NCI-H82 (cell line): ENCODE measurements around the gene KIAA0753.
A peak's percentile ranks its signal among the peaks of the same experiment; 100 is the strongest.

ENCODE experiments used
- DNase-seq: peaks from one replicate; lab custom pipeline; 2025; lab: John Stamatoyannopoulos, UW

The KIAA0753 gene

DNA sequence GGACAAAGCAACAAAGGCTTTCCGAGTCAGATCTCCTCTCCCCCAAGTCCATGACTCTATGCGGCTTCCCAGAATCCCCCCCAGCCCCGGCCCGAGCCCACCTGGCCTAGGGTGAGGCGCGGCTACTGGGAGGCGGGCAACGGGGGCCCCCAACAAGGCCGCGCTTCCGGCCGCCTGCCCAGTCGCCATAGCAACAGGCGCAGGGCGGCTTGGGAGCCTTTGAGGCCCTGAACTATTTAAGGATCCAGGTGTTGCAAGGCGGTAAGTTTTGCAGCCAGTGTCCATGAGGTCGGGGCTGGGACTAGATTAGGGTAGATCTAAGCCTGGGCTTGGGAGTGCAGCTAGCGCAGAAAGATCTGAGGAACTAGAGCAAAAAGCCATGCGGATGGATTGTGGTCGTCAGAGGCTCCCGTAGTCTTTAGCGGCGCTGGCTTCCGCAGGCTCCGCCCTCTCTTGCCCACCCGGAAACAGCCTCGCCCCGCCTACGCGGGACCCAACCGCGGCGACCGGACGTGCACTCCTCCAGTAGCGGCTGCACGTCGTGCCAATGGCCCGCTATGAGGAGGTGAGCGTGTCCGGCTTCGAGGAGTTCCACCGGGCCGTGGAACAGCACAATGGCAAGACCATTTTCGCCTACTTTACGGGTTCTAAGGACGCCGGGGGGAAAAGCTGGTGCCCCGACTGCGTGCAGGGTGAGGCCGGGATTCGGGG, at the start of gene KIAA0753, which contains the start of gene TXNDC17:
Gene KIAA0753 (minus strand): TSS at position 176 of the 711 bp plus-strand sequence. CDS start 5,608 bp downstream, outside the sequence.
Gene TXNDC17 (plus strand): TSS at position 525 of the 711 bp plus-strand sequence. CDS start 23 bp downstream, at position 548.
- DNase-seq: peak; percentile 96

DNA sequence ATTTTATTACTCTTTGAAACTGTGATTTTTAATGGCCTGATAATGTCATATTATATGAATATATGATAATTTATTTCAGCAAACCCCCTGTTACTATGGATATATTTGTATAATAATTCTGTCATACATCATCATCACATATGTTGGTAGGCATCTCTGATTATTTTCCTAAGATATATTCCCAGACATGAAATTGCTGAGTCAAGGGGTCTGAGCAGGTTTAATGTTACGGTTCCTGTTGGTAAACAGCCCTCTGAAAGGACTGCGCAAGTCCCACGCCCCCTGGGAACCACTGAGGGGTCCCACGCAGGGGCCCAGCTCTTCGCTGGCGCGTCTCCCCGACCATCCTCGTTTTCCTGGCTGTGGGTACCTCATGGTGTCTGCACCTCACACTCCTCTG, 48.4 kb upstream of the KIAA0753 start:
- no peak for DNase-seq

DNA sequence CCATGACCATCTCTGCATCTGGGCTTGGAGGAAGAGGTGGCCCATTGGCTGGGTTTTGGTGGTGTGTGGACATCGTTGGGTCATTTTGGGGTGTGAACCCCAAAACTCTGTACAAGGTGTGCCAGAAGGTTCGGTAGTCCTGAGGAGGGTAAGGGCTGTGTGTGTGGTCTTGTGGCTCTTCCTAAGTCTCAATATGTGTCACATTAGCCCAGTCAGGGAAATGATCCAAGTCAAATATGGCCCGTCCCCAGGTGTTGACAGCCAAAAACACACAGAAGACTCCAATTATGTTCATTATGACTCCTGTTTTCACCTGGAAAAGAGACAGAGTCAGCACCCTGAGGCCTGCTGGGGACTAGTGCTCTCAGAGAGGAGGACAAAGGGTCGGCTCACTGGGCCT, 45.5 kb upstream of the KIAA0753 start:
- no peak for DNase-seq

DNA sequence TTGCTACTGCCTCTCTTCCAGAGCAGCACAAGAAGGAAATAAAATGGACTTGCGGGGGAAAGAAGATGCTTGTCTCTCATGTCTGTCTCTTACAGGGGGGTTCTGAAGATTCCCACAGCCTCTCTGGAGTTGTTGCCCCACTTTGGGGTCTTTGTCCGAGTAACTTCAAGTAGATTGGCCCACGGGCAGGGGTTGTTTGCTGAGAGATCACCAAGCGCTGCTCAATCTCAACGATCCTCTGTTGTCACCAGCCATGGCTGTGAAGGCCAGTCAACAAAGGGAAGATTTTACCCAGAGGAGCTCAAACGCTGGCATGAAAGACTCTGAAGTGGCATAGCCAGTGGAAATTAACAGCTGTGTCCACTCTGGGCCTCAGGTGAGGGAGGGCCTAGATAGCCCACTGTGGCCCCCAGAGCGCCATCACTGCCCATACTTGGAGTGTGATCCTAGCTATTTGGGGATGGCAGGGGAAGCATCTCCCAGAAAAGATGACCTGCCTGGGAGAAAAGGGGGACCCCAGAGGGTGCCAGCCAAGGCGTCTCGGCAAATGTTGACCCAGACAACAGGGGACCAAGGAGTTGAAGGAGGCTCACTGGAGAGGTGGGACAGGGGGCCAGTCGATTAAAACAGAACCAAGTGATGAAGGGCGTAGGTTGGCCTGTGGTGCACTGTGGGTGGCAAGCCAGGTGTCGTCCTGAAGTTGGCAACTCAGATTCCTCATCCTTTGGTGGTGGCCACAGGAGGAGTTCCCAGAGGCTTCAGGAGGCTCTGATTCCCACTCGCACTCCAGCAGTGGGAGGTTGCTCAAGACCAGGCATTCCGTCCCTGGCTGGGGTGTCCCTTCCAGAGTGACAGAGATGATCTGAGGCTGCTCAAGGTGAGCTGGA, 44.6 kb upstream of the KIAA0753 start:
- no peak for DNase-seq

DNA sequence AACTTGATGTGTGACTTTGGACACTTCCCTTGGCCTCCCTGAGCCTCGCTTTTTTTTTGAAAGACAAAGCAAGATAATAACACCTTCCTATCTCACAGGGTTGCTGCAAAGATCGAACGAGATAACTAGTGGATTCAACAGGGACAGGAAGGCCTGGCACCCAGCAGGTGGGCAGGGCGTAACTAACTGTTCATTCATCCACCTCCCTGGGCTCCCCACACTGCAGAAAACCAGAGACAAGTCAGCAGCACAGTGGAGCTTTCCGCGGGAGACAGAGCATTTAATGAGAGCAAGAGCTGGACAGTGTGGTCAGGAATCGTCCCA, 43.9 kb upstream of the KIAA0753 start:
- no peak for DNase-seq

DNA sequence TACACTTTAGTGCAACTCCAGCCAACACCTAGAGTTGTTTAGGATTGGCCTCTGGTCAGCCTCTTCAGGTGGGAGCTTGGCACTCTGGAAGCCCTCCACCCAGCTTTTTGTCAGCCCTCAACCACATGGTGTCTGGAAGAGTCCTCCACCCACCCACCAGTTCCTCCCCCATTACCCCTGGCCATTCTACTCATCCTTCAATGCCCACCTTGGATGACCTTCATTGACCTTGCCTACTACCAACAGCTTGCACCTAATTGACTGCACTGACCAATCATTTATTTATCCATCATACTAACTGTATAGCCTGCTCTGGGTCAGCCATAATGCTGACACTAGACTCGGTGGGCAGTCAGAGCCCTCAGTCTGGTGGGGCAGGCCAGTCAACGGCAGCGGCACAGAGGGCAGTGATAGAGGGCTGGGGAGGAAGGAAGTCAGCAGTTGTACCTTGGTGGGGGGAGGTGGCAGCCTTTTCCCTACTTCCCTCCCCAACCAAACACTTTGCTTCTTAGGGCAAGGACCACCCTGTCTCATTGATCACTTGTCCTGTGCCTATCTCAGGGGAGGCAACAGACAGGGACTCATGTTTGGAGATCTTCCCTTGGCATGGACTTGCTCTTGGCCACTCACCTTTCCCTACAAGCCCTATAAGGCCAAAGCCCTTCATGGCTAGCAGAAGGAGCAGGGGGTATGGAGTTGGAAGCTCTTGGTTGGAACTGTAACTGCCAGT, 43.4 kb upstream of the KIAA0753 start:
- DNase-seq: no peak

DNA sequence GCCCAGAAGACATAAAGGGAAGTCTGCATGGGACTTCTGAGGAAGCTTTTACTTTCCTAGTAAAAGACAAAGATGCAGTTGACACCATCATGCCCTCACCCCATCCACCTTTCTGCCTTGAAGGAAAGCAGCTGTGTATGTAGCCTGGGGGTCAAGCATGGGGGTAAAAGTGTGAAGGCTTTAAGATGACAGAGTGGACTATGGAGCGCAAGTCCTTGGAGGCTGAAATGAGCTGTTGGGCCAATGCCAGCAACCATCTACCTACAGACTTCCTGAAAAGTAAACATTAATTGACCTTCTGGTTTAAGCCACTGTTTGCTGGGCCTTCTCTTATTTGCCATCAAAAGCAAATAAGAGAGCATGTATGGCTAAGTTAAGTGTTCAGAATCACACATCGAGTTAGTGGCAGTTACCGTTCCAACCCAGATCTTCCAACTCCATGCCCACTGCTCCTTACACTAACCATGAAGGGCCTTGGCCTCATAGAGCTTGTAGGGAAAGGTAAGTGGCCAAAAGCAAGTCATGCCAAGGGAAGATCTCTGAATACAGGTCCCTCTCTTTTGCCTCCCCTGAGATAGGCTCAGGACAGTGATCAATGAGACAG, 42.7 kb upstream of the KIAA0753 start:
- DNase-seq: no peak

DNA sequence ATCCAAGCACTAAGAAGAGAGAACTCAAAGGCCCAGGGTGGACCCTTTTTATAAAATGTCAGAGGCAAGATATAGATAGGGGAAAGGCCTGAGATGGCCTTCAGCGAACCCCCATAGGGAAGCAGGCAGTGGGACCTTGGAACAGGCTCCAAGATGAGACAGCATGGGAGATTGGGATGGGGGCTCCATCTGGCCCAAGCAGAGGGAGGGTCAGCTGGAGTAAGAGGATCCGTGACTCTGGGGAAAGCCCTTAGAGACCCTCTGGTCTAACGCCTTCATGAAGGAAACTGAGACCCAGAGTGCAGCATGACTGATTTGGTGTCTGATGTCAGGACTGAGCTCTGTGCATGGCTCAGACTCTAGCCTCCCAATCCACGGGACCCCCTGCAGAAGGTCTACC, 41.8 kb upstream of the KIAA0753 start:
- DNase-seq: no peak

DNA sequence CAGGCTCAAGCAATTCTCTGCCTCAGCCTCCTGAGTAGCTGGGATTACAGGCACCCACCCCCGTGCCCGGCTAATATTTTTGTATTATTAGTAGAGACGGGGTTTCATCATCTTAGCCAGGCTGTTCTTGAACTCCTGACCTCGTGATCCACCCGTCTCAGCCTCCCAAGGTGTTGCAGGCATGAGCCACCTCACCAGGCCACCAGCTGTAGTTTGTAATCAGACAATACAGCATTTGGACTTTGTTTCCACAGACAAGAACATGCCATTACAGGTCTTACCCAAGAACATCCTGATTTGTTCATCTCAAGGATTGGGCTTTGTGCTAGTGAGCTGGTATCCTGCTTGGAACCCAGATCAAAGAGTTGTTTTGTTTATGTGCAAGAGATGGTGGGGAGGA, 41.2 kb upstream of the KIAA0753 start:
- DNase-seq: no peak

DNA sequence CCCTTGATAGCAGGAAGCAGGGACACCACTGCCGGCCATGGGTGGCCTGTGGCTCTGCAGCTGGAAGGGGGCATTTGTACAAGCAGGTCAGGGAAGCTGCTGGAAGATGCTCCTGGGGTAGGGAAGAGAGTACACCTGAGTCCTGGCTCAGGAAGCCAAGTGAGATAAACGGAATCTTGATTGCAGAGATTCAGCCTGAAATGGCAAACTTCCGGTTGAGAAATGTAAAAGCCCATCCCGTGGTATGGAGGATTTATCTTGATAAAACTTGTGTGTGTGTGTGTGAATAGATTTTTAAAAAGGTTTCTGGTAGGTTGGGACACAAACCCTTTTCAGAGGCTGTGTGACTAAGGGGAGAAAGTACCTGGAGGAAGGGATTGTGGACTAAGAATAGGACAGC, 40.7 kb upstream of the KIAA0753 start:
- no peak for DNase-seq

DNA sequence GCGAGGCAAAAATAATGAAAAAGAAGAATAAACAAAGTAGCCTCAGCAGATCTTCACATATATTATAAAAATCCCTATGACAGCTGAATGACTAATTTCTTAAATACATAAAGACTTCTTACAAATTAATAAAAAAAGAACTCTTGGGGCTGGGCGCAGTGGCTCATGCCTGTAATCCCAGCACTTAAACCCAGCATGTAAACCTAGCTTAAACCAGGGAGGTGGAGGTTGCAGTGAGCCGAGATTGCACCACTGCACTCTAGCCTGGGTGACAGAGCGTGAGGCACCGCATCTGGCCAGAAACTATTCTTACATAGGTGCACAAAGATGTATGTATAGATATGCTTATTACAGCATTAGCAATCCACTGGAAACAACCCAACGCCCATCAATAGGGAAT, 38.7 kb upstream of the KIAA0753 start:
- DNase-seq: no peak

DNA sequence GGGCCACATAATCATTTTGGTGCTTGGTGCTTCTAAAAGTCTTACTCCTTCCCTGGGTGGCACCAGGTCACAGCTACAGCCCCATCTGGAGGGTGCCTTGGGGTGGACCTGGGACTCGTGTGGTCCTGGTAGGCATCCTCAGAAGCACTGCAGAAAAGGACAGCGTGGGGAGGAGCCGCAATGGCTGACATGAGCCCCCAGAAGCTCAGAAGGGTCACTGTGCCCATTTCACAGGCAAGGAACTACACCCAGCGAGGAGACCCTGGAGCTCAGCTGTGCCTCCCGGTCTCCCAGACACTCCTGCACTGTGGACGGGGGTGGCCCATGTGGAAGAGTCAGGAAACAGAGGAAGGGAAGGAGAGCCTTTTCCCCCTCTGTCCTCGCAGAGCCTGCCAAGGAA, 37.4 kb upstream of the KIAA0753 start:
- no peak for DNase-seq

DNA sequence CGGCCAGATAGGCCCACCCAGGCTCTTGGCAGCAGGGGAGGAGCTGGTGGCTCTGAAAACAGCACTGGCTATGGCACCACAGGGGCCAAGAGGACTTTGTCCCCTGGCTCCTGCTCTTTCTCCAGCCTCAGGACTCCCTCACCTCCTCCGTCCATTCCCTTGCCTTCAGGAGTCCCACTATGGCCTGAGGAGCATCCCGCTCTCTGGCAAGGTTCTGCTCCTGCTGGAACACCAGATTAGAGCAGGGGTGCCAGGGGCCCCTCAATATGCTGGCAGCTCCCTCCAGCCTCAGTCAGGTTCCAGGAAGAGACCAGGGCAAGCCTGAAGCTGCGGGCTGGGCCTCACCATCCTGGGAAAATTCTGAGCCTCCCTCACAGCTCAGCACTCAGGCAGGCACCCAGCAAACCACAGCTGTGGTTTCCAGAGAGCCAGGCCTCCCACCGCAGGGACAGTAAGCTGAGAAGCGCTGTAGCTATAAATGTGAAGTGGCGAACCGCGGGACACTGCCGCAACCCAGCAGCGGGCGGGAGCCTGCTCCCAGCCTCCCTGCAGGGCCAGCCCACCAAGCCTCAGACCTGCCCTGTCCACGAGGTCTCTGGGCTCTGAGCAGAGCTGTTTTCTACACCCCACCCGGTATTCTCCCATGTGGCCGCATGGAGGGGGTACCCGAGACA, 36.8 kb upstream of the KIAA0753 start:
- DNase-seq: no peak

DNA sequence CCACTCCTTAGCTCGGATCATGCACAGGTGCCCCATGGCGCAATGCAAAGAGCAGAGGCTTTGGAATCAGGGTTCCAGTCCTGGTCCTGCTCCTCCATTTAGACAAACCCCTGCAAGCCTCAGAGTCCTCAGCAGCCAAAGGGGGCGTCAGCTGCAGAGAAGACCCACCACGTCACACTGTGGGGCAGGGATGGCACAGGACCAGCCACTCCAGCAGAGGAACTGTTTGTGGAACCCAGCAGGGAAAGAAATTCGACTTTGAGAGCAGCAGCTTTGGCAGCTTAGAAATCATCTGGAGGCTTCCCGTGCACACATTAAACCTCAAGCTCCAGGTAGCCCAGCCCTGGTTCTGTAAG, 36.3 kb upstream of the KIAA0753 start:
- DNase-seq: no peak

DNA sequence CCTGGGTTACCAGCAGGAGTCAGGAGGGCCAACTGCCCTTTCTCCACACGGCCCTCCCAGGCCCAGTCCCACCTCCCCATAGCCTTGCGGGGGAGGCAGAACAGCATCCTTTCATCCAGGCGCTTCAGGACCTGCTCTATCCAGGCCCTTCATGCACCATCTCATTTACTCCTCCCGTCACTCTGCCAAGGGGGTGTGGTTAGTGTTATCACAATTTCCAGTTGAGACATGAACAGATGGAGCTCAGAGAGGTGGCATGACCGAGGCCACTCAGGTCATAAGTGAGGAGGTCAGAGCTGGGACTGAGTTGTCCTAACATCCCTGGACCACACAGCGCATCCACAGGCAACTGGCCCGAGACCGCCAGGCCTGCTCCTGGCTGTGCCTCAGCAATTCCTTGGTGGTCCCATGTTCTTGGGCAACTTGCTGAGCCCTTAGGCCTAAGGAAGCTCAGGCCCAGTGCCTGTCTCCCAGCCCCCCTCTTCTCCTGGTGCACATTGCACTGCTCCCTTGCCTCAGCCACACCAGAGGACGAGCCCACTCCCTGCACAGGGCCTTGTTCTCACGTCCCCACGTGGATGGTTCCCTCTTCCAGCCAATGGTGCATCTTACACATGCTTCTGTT, 34.8 kb upstream of the KIAA0753 start:
- no peak for DNase-seq

DNA sequence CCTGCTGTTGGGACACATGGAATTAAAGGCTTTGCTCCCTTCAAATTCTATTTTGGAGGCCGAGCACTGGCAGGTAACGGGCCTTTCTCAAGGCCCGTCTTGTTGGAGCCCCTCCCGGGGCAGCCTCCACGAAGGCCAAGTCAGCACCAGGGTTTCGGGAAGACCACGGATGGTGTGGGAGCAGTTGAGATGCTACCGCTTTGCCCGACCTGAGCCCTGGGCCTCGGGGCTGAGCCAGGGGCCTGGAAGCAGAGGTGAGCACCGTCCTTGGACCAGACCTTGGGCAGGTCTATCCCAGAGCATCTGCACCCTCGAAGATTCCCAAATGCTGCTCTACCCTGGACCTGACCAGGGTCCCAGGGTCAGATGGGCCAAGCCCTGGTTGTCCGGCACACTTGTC, 34.1 kb upstream of the KIAA0753 start:
- no peak for DNase-seq

DNA sequence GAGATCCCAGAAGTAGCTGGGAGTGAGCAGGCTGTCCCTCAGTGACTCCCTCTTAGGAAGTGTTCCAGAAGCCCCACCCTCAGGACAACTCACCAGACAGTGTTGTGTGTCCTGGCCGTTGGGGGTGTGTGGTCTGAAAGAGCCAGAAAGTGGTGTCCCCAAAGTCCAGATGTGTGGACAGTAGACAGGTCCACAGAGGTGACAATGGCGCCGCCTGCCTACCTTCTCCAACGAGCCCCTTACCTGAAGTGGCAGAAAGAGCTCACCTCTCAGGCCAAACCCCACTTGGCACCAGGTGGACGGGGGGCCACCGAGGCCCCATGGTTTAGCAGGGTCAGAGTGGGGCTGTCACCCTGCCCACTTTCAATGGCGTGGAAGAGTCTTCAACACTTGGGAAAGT, 30.9 kb upstream of the KIAA0753 start:
- no peak for DNase-seq

DNA sequence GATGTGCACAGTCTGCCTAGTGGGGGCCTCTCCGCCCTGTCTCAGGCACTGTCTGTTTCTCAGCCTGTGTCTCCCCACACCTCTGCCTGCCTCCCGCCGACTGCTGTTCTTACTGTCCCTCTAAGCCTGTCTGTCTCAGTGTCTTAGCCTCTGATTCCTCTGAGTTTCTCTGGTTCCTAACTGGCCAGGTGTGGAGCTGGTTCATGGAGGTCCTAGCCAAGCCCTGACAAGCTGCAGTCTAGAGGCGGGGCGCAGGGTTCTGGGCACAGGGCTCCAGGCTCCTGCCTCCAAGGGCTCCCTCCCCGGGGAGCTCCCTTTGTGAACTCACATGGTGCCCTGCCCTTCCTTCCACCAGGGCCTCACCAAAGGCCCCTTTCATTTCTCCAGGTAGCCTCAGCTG, 30.5 kb upstream of the KIAA0753 start:
- no peak for DNase-seq

DNA sequence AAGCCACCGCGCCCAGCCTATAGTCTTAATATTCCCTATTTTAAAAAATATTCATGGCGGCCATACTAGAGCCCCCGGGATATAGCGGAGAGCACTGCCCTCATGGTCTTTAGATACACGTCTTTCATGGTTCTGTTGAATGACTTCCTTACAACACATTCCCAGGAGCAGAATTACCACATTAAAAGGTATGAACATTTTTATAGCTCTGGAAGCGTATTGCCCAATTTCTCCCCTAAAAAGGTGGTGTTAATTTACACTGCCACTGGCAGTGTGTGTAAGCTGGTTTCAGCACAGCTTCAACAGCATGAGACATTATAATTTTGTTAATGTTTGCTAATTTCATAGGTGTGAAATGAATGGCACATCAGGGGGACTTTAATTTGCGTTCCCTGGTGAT, 30.1 kb upstream of the KIAA0753 start:
- DNase-seq: no peak

DNA sequence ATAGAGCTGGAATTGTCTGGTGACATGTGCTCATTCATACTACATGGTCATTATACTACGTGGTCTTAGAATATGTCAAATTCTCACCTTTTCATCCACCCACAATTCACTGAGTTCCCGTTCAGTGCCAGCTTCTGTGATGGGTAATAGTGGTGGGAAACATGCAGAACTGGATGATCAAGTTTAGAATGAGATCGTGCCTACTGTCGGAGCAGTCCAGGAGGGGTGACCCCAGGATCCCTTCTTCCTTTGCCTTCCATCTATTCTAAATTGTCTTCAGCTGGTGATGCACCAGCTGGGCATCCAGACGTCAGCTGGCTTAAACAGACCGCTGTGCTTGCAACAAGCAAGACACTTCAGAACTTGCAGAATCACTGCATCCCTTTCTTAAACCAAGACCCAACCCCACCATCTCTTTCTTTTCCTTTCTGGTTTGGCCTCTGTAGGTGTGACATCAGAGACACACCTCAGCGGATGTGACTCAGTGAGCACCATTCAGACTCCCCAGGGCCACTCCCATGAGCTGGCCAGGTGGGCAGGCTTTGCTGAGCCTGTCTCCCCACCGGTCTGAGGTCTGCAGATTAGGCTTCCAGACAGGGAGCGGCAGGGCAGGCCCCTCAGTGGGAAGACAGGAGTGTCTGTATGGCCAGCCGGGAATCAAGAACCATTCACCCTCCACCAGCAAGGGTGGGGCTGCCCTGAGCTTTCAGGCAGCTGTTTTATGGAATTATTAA, 29.1 kb upstream of the KIAA0753 start:
- no peak for DNase-seq
